ENCODE measurements around the gene PSAP. TPM values are rescaled to one million over a fixed set of nuclear protein-coding genes. Genes with fewer than 3 reads are reported as not detected.

Gene PSAP
- total RNA-seq, 4 donors from 2014 or later: 937 to 1,475 (median 1,210) TPM

DNA sequence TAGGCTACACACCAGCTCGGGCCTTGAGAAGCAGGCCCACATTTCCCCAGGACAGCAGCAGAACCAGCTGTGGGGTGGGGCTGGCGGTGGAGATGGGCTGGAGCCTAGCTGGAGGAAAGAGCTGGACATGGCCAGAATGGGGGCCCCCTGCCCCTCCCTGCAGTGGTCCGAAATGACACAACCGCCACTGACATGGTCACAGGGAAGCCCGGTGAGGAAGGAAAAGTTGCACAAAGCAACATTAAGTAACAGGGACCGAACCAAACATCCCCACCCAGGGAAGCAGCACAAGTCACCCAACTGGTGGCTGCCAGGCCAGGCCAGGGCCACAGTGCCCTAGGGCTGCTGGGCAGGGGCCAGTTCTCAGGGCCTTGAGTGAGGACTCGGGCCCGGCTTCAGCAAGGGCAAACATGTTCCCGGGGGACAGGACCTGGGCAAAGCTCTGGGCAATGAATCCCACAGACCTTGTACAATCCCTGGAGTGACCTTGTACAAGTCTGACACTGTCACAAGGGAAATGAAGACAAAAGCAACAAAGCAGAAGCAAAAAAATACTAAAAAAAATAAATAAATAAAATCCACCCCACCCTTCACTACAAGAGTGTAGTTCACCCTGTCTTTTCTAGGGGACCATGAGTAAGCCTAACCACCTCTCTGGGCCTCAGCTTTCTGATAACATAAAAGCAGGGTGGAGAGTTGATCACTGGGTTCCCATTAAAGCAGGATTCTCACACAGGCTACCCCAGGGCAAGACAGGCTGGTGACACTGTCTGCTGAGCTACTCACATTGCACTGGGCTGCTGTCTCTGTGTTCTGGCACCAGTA, 33.0 kb downstream of the PSAP start:
- DNase-seq (ENCODE audit: low spot score) (no peak), ATAC-seq (ENCODE audit: low FRiP score) (no peak)
- TF ChIP-seq, protein P1, sequence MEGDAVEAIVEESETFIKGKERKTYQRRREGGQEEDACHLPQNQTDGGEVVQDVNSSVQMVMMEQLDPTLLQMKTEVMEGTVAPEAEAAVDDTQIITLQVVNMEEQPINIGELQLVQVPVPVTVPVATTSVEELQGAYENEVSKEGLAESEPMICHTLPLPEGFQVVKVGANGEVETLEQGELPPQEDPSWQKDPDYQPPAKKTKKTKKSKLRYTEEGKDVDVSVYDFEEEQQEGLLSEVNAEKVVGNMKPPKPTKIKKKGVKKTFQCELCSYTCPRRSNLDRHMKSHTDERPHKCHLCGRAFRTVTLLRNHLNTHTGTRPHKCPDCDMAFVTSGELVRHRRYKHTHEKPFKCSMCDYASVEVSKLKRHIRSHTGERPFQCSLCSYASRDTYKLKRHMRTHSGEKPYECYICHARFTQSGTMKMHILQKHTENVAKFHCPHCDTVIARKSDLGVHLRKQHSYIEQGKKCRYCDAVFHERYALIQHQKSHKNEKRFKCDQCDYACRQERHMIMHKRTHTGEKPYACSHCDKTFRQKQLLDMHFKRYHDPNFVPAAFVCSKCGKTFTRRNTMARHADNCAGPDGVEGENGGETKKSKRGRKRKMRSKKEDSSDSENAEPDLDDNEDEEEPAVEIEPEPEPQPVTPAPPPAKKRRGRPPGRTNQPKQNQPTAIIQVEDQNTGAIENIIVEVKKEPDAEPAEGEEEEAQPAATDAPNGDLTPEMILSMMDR (IDR thresholded peaks at IDR 0.05): no peak

DNA sequence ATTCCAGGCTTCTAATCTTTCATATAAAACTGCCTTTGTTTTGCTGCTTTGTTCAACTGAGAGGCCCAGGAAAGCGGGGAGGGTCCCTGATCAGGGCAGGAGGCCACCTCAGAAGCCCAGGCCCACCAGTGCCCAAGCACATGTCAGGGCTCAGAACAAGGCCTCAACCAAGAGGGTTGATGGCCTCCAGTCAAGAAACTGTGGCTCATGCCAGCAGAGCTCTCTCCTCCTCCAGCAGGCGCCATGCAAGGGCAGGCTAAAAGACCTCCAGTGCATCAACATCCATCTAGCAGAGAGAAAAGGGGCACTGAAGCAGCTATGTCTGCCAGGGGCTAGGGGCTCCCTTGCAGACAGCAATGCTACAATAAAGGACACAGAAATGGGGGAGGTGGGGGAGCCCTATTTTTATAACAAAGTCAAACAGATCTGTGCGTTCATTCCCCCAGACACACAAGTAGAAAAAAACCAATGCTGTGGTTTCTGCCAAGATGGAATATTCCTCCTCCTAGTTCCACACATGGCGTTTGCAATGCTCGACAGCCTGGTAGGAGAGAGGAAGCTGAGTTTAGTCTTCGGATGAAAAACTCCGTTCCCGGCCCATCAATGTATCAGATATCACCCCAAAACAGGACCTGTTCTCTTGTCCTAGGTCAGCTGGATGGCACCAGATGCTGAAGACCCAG, 34.0 kb downstream of the PSAP start:
- TF ChIP-seq, protein P1 (IDR thresholded peaks at IDR 0.05): no peak
- ATAC-seq (ENCODE audit: low FRiP score): no peak
- DNase-seq (ENCODE audit: low spot score): no peak

DNA sequence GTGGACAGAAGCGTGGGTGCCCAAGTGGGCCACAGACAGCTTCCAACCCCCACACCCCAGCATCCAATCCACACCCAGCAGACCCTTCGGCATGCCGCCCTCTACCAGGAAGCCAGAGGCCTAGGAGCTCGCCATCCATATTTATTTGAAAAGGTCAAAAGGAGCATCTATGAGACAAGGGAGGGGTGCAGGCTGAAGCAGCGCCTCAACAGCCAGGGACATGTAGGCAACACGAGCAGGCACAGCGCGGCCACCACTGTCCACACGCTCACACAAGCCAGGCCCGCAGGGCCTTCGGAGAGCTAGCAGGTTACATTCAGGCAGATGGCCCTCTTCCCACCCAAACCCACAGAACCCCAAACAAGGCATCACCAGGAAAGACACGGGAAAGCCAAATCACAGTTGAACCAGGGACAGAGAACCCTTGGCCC, 34.6 kb downstream of the PSAP start:
- TF ChIP-seq, protein P1 (IDR thresholded peaks at IDR 0.05): no peak
- DNase-seq (ENCODE audit: low spot score): no peak
- no peak for ATAC-seq (ENCODE audit: low FRiP score)

DNA sequence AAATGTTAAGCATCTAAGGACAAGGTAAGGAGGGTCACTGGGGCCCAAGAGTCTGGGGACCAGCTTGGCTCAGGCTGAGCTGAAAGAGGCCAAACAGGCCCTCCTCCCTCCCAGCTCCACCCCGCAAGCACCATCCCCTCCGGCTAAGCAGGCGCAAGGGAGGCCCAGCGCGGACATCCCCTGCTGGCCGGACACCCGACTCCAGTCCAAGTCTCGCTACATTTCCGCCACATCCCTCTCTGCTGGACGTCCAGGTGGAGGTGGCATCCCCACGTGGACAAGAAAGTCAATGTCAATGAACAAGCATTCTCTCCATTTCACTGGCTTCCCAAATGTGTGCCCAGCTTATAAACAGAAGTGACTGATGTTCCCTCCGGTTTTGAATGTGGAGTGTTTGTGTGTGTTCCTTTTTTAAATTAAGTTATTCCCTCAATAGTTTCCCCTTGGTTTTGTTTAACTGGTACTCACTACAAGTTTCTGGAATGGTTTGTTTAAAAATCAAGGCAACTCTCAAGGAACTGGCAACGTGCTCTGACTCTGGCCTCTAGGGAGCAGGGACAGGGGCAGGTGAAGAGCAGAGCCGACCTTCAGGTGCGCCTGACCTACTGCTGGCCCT, 35.4 kb downstream of the PSAP start:
- no peak for DNase-seq (ENCODE audit: low spot score)
- no peak for ATAC-seq (ENCODE audit: low FRiP score)
- TF ChIP-seq, protein P1 (IDR thresholded peaks at IDR 0.05): no peak

DNA sequence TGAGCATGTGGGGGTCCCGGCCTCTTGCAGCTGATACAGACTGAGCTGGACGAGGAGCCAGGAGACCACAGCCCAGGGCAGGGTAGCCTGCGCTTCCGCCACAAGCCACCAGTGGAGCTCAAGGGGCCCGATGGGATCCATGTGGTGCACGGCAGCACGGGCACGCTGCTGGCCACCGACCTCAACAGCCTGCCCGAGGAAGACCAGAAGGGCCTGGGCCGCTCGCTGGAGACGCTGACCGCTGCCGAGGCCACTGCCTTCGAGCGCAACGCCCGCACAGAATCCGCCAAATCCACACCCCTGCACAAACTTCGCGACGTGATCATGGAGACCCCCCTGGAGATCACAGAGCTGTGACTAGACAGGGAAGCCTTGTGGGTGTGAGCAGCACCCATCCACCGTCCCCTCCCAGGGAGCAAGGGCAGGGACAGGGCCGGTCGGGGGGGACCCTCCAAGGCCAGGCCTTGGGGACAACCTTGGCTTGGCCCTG, 36.1 kb downstream of the PSAP start:
- DNase-seq (ENCODE audit: low spot score): no peak
- TF ChIP-seq, protein P1 (IDR thresholded peaks at IDR 0.05): no peak
- ATAC-seq (ENCODE audit: low FRiP score): no peak

DNA sequence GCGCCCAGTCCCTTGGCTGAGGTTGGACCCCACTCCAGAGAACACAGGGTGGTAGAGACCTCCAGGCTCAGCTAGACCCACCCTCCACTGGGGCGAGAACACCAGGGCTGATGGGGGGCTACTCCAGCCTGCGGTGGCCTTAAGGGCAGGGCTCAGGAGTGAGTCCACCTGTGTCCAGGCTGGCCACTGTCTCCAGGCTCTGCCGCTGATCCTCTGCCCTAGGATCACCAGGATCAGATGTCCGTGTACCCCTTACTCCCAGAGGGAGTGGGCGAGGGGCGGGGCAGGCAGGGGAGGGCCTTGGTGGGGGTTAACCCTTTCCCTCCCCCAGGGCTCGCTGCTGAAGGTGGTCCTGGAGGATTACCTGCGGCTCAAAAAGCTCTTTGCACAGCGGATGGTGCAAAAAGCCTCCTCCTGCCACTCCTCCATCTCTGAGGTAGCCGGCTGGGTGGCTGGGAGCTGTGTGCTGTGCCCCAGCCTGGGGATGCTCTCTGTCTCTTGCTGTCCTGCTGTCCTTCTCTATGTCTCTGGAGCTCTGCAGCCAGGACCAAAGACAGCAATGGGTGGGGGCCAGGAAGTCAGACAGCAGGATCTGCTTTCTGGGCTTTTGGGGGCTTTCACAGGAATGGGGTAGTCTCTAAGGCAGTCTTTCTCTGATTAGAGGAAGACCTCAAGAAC, 38.0 kb downstream of the PSAP start:
- TF ChIP-seq, protein P1 (IDR thresholded peaks at IDR 0.05): no peak
- DNase-seq (ENCODE audit: low spot score) (no peak), ATAC-seq (ENCODE audit: low FRiP score) (peak; percentile 9)
